Right lobe of liver (tissue), 4 donors: ENCODE measurements around the gene MCC.

Experiments used
- CTCF ChIP-seq, 4 donors: fragments of 200-600 bp in 3 of 4; fragments of 450-650 bp in 1 of 4; IDR thresholded peaks; one replicate each; pipeline versions ENCODE4 v1.5.1 to v1.8.0; 2016 to 2022; ENCODE audit warnings: antibody characterized with exemption in 4 of 4, mild to moderate bottlenecking in 2 of 4
- POLR2A ChIP-seq: fragments of 450-650 bp; IDR thresholded peaks from one replicate; pipeline ENCODE4 v1.6.1; 2017; ENCODE audit warnings: antibody characterized with exemption, mild to moderate bottlenecking
- donor health status: DM: no; HTN: no; CAD: no.
- donor health status: DM: no; HTN: no; CAD: no.
- donor health status: DM: no; HTN: yes; CAD: no.

- no peak for TF ChIP-seq CTCF (IDR thresholded peaks at IDR 0.05)
- TF ChIP-seq POLR2A, result no peak
These were observed 381.4 kb downstream of the MCC start for GRCh38 chr5:113106821-113107220.
